Upper lobe of right lung (tissue), 1 donor: ENCODE measurements around the gene SARNP. TPM values are rescaled to one million over a fixed set of nuclear protein-coding genes. Genes with fewer than 3 reads are reported as not detected.

ENCODE experiments used
- ATAC-seq: fragments of 200-7000 bp; cut with Tn5 transposase; one replicate; pipeline ENCODE4 v1.9.1; 2020; ENCODE audit warnings: mild to moderate bottlenecking, moderate library complexity
- DNase-seq: peaks from one replicate; pipeline ENCODE4 v3.0.0-alpha.2; 2020
- H3K27ac ChIP-seq: fragments of 200-600 bp; one replicate; pipeline ENCODE4 v1.8.0; 2022
- H3K27me3 ChIP-seq: fragments of 200-600 bp; one replicate; pipeline ENCODE4 v1.8.0; 2022; ENCODE audit warnings: mild to moderate bottlenecking
- H3K36me3 ChIP-seq: fragments of 200-600 bp; one replicate; pipeline ENCODE4 v1.8.0; 2022
- H3K4me1 ChIP-seq: fragments of 200-600 bp; one replicate; pipeline ENCODE4 v1.8.0; 2022
- H3K4me3 ChIP-seq: fragments of 200-600 bp; one replicate; pipeline ENCODE4 v1.8.0; 2022; ENCODE audit warnings: mild to moderate bottlenecking
- H3K9me3 ChIP-seq: fragments of 200-600 bp; one replicate; pipeline ENCODE4 v1.8.0; 2022
- intact Hi-C: fragments of 100-400 bp; cut with DNase I; formaldehyde crosslinking; loops from one replicate; pipeline ENCODE4 v1.11.0; 2022
- total RNA-seq: library from RNA; stranded (reverse); fragmentation: NEBNext Ultra II Directional; extraction: Animal tissue kit (Norgen Biotek cat#: 25700); gene quantifications from one replicate; pipeline ENCODE4 v1.2.1, GENCODE V29; 2021
- TF ChIP-seq, protein P1 (sequence below): fragments of 200-600 bp; IDR thresholded peaks from one replicate; pipeline ENCODE4 v1.8.0; 2022; ENCODE audit warnings: antibody characterized with exemption
- donor health status: DM: no; HTN: yes; CAD: no; lungs with severe emphysema.

SARNP gene
- total RNA-seq, 1 donor from 2014 or later: 43.6 TPM

DNA sequence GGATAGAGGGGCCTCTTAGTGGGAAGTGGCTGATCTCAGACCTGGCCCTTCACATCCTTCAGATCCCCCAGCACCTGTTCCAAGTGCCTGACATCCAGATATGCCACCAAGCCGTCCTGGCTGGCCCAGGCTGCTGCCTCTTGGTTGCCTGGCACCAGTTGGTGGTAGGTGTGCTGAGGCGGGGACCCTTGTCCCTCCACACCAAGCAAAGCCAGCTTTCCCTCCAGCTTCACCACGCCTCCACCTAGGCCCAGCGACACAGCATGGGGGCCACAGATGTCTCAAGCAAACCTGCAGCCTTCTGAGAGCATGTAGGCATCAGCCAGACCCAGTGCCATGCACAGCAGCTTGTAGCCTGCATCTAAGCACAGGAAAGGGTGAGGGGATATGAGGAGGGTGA is 85.2 kb downstream of the SARNP start:
- intact Hi-C loops: no loop called here
- Histone ChIP-seq H3K4me1 (peaks cover 17% of the 10 kb centered on the region), H3K27me3 (no peaks in the 10 kb centered on the region), H3K27ac (no peak overlapping the region), H3K36me3 (peaks cover 1% of the 10 kb centered on the region), H3K4me3 (no peak overlapping the region), H3K9me3 (no peaks in the 10 kb centered on the region)
- TF ChIP-seq, protein P1, sequence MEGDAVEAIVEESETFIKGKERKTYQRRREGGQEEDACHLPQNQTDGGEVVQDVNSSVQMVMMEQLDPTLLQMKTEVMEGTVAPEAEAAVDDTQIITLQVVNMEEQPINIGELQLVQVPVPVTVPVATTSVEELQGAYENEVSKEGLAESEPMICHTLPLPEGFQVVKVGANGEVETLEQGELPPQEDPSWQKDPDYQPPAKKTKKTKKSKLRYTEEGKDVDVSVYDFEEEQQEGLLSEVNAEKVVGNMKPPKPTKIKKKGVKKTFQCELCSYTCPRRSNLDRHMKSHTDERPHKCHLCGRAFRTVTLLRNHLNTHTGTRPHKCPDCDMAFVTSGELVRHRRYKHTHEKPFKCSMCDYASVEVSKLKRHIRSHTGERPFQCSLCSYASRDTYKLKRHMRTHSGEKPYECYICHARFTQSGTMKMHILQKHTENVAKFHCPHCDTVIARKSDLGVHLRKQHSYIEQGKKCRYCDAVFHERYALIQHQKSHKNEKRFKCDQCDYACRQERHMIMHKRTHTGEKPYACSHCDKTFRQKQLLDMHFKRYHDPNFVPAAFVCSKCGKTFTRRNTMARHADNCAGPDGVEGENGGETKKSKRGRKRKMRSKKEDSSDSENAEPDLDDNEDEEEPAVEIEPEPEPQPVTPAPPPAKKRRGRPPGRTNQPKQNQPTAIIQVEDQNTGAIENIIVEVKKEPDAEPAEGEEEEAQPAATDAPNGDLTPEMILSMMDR: no peak
- no peak for ATAC-seq
- no peak for DNase-seq

DNA sequence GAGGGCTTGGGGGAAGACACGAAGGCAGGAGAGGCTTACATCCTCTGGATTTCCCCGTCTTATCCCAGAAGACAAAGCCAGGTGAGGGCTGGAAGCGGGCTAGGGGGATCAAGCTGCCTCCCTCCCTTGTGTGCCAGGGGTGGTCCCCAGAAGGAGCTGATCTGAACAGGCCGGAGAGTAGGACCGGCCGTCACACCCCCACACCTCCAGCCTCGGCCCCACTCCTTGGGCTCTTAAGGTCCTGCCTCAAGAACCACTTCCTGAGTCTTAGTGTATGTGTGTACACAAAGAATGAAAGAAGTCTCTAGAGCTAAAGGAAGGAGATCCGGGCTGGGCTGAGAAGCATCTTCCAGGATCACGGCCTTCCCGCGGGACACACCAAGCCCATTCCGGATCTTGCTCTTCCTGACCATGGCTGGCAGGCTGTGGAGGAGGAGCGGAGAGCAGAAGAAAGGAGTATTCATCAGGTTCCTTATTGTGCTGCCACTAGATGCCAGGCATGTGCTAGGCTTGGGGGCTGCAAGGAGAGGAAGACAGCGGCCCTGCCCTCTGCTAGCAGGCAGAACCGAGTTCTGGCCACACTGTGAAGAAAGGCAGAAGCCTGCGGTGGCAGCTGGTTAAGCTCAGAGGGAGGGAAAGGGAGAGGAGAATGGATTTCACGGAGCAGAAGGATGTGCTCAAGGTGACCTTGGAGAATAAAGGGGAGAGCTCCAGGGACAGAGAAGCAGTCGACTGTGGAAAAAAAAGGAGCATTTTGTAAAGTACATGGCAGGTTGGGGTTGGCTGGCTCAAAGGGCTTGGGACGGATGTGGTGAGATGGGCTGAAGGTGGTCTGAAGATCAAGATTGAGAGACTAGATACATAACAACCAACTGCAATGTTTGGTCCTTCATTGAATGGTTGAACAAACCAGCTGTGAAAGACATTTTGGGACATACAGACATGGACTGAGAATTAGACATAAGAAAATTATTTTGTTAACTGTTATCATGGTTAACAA is 87.4 kb downstream of the SARNP start:
- intact Hi-C loops: no loop called here

DNA sequence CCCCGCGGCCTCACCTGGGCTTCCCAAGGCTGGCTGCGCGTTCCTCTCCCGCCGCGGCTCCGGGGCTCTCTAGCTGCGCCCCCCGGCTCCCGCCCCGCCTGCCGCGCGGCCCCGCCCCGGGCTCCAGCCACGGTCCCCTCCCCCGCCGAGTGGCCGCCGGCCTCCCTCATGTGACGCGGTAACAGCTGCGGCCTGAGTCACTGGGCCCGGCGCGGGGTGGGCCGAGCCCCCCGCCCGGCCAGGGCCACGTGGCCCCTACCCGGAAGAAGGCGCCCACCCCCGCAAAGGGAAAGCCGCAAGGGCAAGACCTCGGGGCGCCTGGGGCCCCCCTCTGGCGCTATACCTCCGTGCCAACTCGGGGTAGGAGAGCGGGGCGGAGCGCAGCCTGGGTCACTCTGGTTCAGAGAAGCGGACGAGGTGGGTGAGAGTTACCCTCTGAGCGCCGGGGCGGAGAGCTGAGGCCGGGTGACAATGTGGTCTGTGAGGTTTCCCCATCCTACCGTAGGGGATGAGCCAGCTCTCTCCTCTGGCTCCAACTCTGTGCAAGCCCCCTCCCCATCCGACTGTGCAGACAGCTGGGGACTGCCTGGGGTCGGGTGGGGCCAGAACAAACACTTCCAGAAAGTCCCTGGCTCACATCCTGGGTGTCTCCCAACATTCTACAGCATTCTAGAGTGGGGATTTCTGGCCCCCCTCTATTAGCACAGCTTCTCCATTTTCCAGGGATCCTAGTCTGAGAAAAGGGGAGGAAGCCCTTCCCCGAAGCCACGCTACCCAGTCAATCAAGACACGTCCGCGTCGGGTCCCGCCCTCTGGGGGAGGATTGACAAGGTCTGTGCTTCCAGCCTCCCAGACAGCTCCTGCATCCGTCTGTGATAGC is 88.3 kb downstream of the SARNP start, which contains the start of gene CD63:
Gene CD63 (minus strand): TSS at position 71 of the 880 bp plus-strand sequence. CDS start 668 bp downstream, outside the sequence.
- no peaks in the 10 kb centered on the region for H3K27me3 ChIP-seq
- H3K27ac ChIP-seq: peak within 1 kb of the TSS; percentile 97
- H3K4me3 ChIP-seq: peak within 1 kb of the TSS; percentile 74
- TF ChIP-seq, protein P1: no peak
- ATAC-seq (peak; percentile 86), DNase-seq (peak; percentile 96)
- H3K36me3 ChIP-seq: peaks cover 32% of the 10 kb centered on the region
- no peaks in the 10 kb centered on the region for H3K9me3 ChIP-seq
- peaks cover 44% of the 10 kb centered on the region for H3K4me1 ChIP-seq
- intact Hi-C loops: no loop called here

More for the DNA sequence above, 87.4 kb downstream of the SARNP start:
- Histone ChIP-seq H3K27ac (peak overlapping the region; percentile 97), H3K4me1 (peaks cover 39% of the 10 kb centered on the region), H3K4me3 (peak overlapping the region; percentile 74), H3K9me3 (no peaks in the 10 kb centered on the region), H3K36me3 (peaks cover 23% of the 10 kb centered on the region), H3K27me3 (no peaks in the 10 kb centered on the region)
- TF ChIP-seq, protein P1: no peak
- peak; percentile 38 for ATAC-seq
- DNase-seq: peak; percentile 86

DNA sequence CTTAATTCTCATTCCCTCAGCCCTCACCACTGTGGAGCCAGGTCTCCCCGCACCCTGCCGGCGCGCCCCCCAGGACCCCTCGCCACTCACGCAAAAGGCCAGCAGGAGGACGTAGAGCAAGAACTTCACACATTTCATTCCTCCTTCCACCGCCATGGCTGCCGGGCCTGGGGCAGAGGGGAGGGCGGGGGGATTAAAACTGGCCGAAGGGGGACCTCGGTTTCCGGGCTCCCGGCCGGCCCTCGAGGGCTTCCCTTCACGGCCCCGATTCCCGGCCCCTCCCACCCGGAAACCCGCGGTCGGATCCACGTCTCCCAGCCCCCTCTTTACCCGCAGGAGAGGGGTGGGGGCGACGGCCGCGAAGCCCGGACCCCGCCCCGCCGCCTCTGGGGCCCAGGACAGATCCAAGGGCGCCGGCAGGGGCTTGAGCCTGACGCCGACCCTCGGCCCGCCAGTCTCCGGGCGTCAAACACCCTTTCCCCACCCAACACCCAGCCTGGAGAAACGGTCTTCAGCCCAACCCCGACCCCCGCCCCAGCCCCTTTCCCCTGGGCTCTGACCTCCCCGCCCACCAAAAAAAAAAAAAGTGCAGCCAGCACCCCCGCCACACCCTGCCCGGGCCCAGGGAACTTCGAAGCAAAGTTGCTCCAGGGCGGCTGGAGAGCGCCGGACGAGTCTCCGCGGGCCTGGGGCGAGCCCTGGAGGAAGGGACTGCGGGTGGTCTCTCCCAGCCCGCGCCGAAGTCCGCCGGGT is 89.2 kb downstream of the SARNP start:
- intact Hi-C loops: no loop called here
- peaks cover 41% of the 10 kb centered on the region for H3K36me3 ChIP-seq
- ATAC-seq (peak; percentile 60), DNase-seq (peak; percentile 93)
- peak overlapping the region; percentile 97 for H3K27ac ChIP-seq
- peaks cover 44% of the 10 kb centered on the region for H3K4me1 ChIP-seq
- TF ChIP-seq, protein P1: no peak
- H3K9me3 ChIP-seq: no peaks in the 10 kb centered on the region
- H3K27me3 ChIP-seq: no peaks in the 10 kb centered on the region
- H3K4me3 ChIP-seq: peak overlapping the region; percentile 74
